VCaP (cell line): ENCODE measurements around the gene PLGLB2.
"Not testable (repeated sequence)": the region's sequence is repeated elsewhere in the genome, so short reads cannot be mapped to it uniquely, and the experiment has no call there.

ENCODE experiments used
- H3K27ac ChIP-seq: fragments of 450-650 bp; 2 replicates; pipeline ENCODE4 v1.5.1; 2017

The PLGLB2 gene

DNA sequence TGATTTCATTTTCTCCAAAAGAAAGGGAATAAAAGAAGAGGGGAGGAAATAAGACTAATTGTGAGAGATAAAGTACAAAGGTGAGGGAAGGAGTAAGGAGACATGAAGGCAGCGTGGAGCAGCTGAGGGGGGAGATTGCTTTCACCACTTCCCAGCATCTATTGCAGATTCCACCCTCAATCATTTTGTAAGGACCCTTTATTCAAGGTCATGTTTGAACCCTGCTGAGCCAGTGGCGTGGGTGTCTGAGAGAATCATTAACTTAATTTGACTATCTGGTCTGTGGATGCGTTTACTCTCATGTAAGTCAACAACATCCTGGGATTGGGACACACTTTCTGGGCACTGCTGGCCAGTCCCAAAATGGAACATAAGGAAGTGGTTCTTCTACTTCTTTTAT is at the start of gene PLGLB2:
Gene PLGLB2 (plus strand): TSS at position 297 of the 400 bp plus-strand sequence. CDS start 67 bp downstream, at position 364.
- H3K27ac ChIP-seq, result not testable (repeated sequence)

DNA sequence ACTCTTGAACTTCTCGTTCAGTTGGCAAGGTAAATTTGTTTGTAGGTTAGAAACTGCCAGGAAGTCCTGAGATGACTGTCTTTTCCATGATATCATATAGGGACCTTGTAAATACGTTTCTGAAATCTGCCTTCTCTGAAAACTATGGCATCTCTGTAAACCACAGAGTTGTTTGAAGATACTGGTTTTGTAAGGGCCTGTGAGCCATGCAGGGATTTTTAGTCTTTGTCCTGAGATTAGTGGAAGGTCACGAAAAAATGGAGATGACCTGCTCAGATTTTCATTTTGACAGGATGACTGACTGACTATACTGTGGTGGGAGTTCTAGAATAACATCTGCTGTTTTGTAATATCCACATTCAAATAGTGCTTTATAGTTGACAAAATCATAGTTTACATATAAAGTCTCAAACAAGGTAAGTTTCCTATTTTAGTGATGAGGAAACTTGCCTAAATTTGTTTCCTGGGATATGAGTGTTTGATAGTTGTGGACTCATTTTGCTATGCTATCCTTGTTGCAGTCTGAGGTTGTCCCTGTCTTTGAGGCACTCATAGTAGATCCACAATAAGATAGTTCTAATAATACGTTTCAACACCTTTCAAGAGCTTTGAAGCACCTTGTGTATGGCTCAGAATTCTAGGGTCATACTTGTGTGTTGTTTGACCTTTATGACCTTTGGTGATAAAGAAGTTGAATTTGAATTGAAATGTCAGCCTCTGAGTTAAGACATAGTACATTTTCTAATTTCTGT is 43.1 kb upstream of the PLGLB2 start:
- H3K27ac ChIP-seq, result not testable (repeated sequence)

DNA sequence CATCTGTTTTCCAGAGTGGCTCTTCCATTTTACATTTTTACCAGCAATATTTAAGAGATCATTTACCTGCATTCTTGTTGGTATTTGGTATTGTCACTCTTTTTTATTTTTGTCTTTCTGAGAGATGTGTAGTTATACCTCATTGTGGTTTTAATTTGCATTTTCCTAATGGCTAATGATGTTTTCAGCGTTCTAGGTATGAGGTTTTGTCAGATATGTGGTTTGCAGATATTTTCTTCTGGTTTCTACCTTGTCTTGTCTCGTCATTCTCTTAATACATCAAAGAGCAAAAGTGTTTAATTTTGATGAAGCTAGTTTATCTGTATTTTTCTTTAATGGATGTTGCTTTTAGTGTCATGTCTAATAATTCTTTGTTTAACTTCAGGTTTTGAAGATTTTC is 39.5 kb upstream of the PLGLB2 start:
- H3K27ac ChIP-seq, result not testable (repeated sequence)

DNA sequence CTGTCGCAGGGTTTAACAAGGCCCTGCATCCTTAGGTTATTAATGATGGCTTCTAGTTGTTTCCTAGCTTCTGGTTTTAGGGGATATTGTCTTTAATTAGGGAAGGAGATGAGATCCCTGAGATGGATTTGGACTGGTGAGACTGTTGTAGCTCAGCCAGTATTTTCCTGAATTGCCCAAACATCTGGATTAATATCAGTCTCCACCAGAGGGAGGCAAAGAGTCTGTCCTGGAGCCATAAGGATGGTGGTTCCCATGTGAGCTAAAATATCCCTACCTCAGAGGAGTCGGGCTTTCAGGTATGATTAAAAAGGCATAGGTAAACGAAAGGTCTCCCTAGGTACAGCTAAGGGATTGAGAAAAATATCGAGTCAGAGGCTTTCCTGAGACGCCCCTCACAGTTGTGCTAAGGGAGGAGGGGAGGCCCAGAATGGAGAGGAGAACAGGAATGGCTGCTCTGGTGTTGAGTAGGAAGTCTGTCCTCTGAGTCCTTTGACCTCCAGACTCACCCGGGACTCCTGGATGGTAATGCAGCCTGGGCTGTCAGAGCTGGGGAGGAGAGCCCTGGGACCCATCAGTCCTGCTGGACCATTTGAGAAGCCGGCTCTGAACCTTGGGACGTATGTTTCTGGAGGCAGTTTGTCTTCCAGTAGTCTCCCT is 19.8 kb upstream of the PLGLB2 start:
- H3K27ac ChIP-seq, result not testable (repeated sequence)

DNA sequence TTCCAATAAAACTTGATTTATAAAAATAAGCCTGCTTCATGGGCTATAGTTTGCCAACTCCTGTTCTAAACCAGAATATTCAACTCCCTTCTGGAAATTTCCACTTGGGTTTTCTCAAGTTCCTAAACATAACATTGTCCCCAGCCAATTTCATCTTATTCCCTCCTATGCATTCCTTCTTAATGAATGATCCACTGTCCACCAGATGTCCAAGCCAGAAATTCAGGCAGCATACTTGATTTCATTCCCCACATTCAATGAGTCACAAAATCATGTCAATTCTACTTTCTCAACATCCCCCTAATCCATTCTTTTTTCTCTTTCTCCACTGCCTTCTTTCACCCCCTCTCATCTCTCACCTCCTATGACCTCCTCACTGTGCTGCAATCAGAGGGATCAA is 7.0 kb upstream of the PLGLB2 start:
- not testable (repeated sequence) for H3K27ac ChIP-seq

DNA sequence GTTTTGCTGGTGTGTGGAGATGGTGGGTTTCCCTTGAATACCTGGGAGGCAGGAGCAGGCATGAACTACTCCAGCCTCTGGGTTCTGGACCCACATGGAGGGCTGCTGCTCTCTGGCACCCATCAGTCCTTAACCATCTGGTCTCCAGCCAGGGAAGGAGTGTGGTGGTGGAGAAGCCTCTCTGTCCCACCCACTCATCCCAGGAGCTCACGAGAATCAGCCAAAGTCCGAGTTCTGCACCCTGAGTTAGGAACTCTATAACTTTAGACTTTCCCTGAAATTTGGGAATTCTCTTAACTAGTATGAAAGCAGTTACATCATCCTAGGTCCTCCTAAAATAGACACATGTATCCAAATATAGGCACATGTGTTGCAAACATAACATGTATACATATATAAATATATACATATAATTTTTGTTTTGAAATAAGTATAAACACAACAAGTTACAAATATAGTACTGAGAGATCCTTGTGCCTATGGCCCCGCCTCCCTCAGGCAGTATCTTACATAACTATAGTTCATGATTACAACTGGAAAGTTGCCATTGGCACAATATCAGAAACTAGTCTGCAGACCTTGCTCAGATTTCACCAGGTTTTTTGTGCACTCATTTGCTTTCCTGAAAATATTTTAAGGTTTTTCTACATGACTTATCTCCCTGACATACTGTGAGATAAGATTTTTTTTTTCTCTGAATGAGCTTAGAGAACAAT is 5.3 kb upstream of the PLGLB2 start:
- not testable (repeated sequence) for H3K27ac ChIP-seq

DNA sequence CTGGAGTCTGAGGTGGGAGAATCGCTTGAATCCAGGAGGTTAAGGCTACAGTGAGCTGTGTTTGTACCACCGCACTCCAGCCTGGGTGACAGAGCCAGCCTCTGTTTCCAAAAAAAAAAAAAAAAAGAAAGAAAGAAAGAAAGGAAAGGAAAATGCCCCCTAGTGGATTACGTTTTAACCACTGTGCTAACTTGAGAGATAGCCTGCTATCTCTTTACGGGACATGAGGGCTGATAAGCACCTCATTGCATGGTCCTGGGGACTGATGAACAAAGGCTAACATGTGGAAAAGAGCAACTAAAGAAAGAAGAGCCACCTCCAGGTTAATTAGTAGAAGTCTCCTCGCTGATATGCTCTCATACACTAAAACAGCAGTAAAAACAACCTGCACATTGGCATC is 4.2 kb upstream of the PLGLB2 start:
- H3K27ac ChIP-seq, result not testable (repeated sequence)

DNA sequence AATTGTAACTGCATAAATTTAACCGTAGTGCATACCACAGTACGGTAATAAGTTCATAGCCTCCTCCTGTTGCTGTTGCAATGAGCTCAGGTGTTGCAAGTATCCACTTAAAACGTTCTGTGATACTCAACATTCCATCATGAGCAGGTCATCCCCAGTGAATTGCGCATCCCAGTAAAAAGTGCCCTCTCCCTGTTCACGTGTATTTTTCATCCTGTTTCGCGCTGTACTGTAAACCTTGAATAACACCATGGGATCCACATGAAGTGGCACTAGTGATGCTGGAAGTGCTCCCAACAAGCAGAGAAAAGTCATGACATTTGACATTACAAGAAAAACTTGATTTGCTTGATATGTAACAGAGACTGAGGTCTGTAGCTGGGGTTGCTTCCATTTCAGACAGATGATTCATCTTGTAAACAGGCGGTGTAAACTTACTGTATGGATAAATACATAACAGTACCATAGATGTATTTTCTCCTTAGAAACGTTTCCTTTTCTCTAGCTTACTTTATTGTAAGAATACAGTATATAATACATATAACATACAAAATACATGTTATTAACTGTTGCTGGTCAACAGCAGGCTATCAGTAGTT is 2.4 kb upstream of the PLGLB2 start:
- not testable (repeated sequence) for H3K27ac ChIP-seq

DNA sequence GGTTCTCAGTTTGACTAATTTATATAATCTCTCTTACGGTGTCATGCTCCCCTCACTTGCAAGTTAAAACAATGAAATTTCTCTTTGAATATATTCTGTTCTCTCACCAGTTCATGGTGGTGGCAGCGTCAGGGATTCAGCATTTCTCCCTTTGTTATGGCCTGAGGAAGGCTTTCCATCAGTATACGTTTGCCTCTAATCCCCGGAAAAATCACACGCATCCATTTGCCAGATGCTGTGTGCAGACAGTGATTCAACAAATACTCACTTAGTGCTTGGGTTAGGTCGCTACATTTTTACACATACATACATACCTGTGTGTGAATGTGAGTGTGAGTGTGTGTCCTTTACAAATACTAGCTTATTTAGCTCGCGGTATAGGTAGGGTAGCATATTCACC is 637 bp downstream of the PLGLB2 start:
- H3K27ac ChIP-seq, result not testable (repeated sequence)

DNA sequence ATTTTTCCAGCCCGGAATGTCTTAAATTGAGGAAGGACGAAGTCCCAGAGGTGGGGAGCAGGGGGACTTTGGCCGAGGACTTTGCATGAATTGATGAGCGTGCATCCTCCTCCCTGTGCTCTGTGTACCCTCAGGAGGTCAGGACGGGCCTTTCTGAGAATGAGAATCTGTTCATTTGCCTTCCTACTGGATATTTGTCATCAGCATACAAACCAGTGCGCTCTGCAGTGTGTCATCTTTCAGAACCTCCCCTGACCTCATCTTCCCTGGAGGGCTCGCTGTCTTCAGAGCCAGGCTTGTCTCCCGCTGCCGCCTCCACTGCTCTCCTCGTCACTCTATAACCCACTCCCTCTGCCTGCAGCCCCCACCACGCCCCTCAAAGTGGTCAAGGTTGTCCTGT is 2.7 kb downstream of the PLGLB2 start:
- H3K27ac ChIP-seq, result not testable (repeated sequence)

DNA sequence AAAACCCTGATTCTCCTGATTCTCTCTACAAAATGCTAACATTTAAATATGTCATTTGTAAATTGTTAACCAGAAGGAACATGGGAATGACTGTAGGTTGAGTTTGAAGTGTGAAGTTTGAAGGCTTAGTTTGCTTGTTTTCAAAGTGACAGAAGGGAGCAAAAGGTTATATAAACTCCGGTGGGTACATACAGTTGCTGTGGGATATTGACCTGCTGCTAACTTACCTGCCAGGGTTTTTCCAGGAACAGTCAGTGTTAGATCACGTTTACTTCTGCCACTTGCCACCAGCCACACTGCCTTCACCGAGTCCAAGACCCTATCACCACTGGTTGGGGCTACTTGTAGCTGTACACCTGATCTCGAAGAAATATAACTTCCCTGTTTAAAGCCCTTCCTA is 6.9 kb downstream of the PLGLB2 start:
- H3K27ac ChIP-seq, result not testable (repeated sequence)
